Testis (tissue), 2 donors: ENCODE results near the gene PRCC.

Experiments
- CTCF ChIP-seq, 3 experiments: fragments of 450-650 bp in 2 of 3; fragments of 200-600 bp in 1 of 3; sonication (generic) in 1 of 3; IDR thresholded peaks; one replicate each; pipeline ENCODE4 v1.5.1; 2016 to 2019; ENCODE audit warnings: antibody characterized with exemption in 3 of 3, mild to moderate bottlenecking in 2 of 3, moderate library complexity in 1 of 3
- POLR2A ChIP-seq: fragments of 450-650 bp; IDR thresholded peaks from one replicate; pipeline ENCODE4 v1.6.1; 2017; ENCODE audit warnings: antibody characterized with exemption, mild to moderate bottlenecking, moderate library complexity

- TF ChIP-seq POLR2A (no peak), CTCF (IDR thresholded peaks at IDR 0.05) (peak; percentile 18 to 54 (median 41))
Measured at GRCh38 chr1:156726549-156727226, 40.6 kb upstream of the PRCC start.
